Right lobe of liver (tissue), 4 donors: ENCODE results near the gene INSYN1.

ENCODE experiments used
- POLR2A ChIP-seq: fragments of 450-650 bp; IDR thresholded peaks from one replicate; pipeline ENCODE4 v1.6.1; 2017; ENCODE audit warnings: antibody characterized with exemption, mild to moderate bottlenecking
- TF ChIP-seq, protein P1 (sequence below), 4 donors: fragments of 200-600 bp in 3 of 4; fragments of 450-650 bp in 1 of 4; IDR thresholded peaks; one replicate each; pipeline versions ENCODE4 v1.5.1 to v1.8.0; 2016 to 2022; ENCODE audit warnings: antibody characterized with exemption in 4 of 4, mild to moderate bottlenecking in 2 of 4
- donor health status: DM: no; HTN: no; CAD: no.
- donor health status: DM: no; HTN: no; CAD: no.
- donor health status: DM: no; HTN: yes; CAD: no.

DNA sequence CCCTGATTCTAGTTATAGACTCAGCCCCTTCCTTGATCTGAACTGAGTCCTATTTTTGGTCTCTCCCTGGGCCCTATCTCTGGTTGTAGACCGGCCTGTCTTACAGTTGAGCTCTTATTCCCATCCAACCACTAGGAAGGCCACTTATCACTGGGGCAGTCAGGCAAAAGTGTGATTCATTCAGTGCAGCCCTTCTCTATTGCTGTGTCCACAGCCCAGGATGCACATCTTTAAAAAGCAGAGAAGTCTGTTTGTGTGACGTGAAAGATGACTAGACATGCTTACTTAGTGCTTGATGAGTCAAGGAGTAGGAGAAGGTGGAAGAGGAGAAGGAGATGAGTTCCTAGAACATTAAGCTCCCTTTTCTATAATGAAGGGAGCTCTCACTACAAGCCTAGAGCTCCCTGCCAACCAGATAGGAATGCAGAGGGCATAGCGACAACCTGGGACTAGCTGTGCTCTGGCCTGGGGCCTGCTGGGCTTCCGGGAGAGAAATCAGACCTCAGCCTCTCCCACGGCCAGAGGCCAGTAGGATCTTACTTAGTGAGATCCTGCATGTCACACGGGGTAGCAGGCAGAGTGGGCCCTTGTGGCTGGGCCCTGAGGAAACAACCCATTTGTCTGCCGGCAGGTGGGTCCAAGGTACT lies 25.7 kb downstream of the INSYN1 start:
- TF ChIP-seq, protein P1, sequence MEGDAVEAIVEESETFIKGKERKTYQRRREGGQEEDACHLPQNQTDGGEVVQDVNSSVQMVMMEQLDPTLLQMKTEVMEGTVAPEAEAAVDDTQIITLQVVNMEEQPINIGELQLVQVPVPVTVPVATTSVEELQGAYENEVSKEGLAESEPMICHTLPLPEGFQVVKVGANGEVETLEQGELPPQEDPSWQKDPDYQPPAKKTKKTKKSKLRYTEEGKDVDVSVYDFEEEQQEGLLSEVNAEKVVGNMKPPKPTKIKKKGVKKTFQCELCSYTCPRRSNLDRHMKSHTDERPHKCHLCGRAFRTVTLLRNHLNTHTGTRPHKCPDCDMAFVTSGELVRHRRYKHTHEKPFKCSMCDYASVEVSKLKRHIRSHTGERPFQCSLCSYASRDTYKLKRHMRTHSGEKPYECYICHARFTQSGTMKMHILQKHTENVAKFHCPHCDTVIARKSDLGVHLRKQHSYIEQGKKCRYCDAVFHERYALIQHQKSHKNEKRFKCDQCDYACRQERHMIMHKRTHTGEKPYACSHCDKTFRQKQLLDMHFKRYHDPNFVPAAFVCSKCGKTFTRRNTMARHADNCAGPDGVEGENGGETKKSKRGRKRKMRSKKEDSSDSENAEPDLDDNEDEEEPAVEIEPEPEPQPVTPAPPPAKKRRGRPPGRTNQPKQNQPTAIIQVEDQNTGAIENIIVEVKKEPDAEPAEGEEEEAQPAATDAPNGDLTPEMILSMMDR (IDR thresholded peaks at IDR 0.05): no peak
- TF ChIP-seq POLR2A: no peak
